ENCODE measurements around the gene TNFRSF18.

DNA sequence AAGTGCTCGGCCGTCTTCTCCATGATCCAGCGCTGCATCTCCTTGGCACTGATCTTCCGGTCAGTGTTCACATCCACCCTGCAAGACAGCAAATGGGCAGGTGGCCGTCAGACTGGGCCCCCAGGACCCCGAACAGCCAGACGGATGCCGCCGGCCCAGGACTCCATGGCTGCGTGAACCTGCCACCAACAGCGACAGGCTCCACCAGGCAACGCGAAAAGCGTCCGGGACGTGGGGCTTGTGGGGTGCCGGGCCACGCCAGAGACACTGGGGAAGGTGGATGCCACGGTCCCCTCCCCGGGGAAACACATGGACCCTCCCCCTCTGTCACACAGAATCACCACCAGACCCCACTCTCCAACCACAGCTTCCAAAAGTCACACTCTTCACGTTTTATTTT lies 17.5 kb upstream of the TNFRSF18 start:
- TF ChIP-seq CTCF (optimal IDR thresholded peaks at IDR 0.05 in 1 of 3, IDR thresholded peaks at IDR 0.05 in 1 of 3, conservative IDR thresholded peaks at IDR 0.05 in 1 of 3; ENCODE audit: extremely low read depth in 1 of 3, insufficient read depth in 2 of 3, low read length in 3 of 3) (no peak), EZH2 (IDR thresholded peaks at IDR 0.05; ENCODE audit: low read length) (no peak)

Data from keratinocyte (primary cell).